Fibroblast of skin of abdomen (primary cell): ENCODE data around the gene PHF21B.
A peak's percentile ranks its signal among the peaks of the same experiment; 100 is the strongest.
"Not testable (repeated sequence)": the region's sequence is repeated elsewhere in the genome, so short reads cannot be mapped to it uniquely, and the experiment has no call there.

Experiments used
- DNase-seq: peaks from one replicate; pipeline ENCODE4 v3.0.0-alpha.2; 2013

The PHF21B gene

GRCh38 chr22:44865193-44866057 lies 144.4 kb downstream of the PHF21B start:
- DNase-seq: no peak

GRCh38 chr22:44862981-44863860 lies 146.6 kb downstream of the PHF21B start:
- DNase-seq: no peak

GRCh38 chr22:44862281-44862680 lies 147.5 kb downstream of the PHF21B start:
- DNase-seq: no peak

- DNase-seq: no peak
Measured at GRCh38 chr22:44861245-44861644, 148.6 kb downstream of the PHF21B start.

GRCh38 chr22:44860311-44860710 lies 149.5 kb downstream of the PHF21B start:
- no peak for DNase-seq

- DNase-seq: no peak
Measured at GRCh38 chr22:44859641-44860040, 150.2 kb downstream of the PHF21B start.

- DNase-seq: not testable (repeated sequence)
Measured at GRCh38 chr22:44858819-44859218, 151.0 kb downstream of the PHF21B start.

GRCh38 chr22:44855855-44856254 lies 153.9 kb downstream of the PHF21B start:
- DNase-seq: no peak

GRCh38 chr22:44854641-44855040 lies 155.2 kb downstream of the PHF21B start:
- DNase-seq: peak; percentile 4

GRCh38 chr22:44850946-44851345 lies 158.9 kb downstream of the PHF21B start:
- no peak for DNase-seq

GRCh38 chr22:44848791-44849420 lies 160.9 kb downstream of the PHF21B start:
- no peak for DNase-seq

GRCh38 chr22:44848296-44848741 lies 161.5 kb downstream of the PHF21B start:
- DNase-seq: no peak

- DNase-seq: no peak
Measured at GRCh38 chr22:44847892-44848291, 161.9 kb downstream of the PHF21B start.

- no peak for DNase-seq
Measured at GRCh38 chr22:44847380-44847779, 162.4 kb downstream of the PHF21B start.

GRCh38 chr22:44846726-44847275 lies 163.0 kb downstream of the PHF21B start:
- DNase-seq: no peak

- no peak for DNase-seq
Measured at GRCh38 chr22:44845796-44846720, 163.7 kb downstream of the PHF21B start.

- no peak for DNase-seq
Measured at GRCh38 chr22:44845191-44845590, 164.6 kb downstream of the PHF21B start.

GRCh38 chr22:44842417-44842816 lies 167.4 kb downstream of the PHF21B start:
- DNase-seq: no peak

- DNase-seq: no peak
Measured at GRCh38 chr22:44840611-44841322, 169.0 kb downstream of the PHF21B start.

GRCh38 chr22:44839721-44840120 lies 170.1 kb downstream of the PHF21B start:
- no peak for DNase-seq

GRCh38 chr22:44839061-44839460 lies 170.7 kb downstream of the PHF21B start:
- DNase-seq: no peak
